HG02798 (cell line): ENCODE results near the gene HERC2.
"Not testable (repeated sequence)": the region's sequence is repeated elsewhere in the genome, so short reads cannot be mapped to it uniquely, and the experiment has no call there.

ENCODE experiments used
- ATAC-seq: cut with Tn5 transposase; IDR thresholded peaks from one replicate; pipeline ENCODE4 v1.9.1; 2021; ENCODE audit warnings: mild to moderate bottlenecking; ENCODE audit not compliant: unreplicated experiment, poor library complexity

HERC2 gene

DNA sequence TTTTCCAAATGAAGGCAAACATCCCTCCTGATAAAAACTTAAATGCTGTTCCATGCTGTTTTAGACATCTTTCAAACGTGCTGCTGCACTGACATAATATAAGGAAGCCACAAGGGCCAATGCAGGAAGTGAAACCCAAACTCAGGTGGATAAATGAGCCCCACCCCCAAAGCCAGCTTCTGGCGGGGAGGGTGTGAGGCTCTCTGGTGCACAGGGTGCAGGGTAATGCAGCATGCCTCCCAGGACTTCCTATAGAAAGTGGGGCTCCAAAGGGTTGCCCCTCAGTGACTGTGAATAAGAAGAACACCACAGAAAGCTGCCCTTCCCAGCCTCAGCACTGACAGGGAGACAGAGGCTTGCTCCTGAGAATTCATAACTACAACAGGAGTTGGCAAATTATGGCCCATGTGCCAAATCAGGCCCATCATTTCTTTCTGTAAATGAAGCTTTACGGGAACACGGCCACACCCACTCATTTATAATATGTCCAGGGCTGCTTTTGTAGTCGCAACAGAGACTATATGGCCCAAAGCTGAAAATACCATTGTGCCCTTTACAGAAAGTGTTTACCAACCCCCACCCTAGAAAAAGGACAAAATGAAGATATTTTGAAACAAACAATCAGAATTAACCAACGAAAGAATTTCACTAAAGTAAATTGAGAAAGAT lies 185.6 kb downstream of the HERC2 start:
- ATAC-seq: peak; percentile 91

GRCh38 chr15:28133281-28133680 lies 188.7 kb downstream of the HERC2 start:
- ATAC-seq: no peak

- no peak for ATAC-seq
Observed at GRCh38 chr15:28132524-28133275, 189.3 kb downstream of the HERC2 start.

- no peak for ATAC-seq
Observed at GRCh38 chr15:28131946-28132345, 190.0 kb downstream of the HERC2 start.

GRCh38 chr15:28131400-28131799 lies 190.6 kb downstream of the HERC2 start:
- ATAC-seq: no peak

- no peak for ATAC-seq
Observed at GRCh38 chr15:28130651-28131050, 191.3 kb downstream of the HERC2 start.

GRCh38 chr15:28129231-28129848 lies 192.6 kb downstream of the HERC2 start:
- ATAC-seq: no peak

DNA sequence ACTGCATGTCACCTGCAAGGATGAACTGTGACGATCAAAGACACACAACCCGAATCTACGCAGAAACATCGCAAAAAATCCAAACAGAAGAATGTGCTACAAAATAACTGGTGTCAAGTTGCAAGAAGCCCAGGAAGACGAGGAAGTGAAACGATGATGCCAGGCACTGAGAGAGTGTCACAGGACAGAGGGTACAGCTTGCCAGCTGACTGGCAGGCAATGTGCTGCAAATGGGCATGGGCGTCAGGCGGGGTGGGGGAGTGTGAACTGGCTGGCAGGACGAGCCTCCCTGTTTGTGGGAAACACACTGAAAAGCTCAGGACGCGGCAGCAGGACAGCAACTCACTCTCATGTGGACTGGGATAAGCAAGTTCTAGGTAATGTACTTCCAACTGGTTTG lies 193.9 kb downstream of the HERC2 start:
- ATAC-seq: no peak

GRCh38 chr15:28127036-28127435 lies 194.9 kb downstream of the HERC2 start:
- no peak for ATAC-seq

DNA sequence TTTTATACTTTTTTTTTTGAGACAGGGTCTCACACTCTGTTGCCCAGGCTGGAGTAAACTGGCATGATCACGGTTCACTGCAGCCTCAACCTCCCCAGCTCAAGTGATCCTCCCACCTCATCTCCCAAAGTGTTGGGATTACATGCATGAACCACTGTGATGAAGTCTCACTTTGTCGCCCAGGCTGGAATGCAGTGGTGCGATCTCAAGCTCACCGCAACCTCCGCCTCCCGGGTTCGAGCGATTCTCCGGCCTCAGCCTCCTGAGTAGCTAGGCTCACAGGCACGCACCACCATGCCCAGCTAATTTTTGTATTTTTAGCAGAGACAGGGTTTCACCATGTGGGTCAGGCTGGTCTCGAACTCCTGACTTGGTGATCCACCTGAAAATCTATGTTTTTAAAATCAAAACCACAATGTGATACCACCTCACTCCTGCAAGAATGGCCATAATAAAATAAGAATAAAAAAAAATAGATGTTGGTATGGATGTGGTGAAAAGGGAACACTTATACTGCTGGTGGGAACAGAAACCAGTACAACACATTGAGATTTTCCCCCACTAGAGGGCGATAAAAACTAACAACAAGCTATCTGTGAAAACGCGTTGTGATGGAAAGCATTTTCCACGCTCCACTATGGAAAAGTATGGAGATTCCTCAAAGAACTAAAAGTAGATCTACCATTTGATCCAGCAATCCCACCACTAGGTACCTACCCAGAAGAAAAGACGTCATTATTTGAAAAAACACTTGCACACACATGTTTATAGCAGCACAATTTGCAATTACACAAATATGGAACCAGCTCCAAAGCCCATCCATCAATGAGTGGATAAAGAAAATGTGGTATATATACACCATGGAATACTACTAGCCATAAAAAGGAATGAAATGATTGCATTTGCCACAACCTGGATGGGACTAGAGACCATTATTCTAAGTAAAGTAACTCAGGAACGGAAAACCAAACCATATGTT lies 196.0 kb downstream of the HERC2 start:
- peak; percentile 30 for ATAC-seq

DNA sequence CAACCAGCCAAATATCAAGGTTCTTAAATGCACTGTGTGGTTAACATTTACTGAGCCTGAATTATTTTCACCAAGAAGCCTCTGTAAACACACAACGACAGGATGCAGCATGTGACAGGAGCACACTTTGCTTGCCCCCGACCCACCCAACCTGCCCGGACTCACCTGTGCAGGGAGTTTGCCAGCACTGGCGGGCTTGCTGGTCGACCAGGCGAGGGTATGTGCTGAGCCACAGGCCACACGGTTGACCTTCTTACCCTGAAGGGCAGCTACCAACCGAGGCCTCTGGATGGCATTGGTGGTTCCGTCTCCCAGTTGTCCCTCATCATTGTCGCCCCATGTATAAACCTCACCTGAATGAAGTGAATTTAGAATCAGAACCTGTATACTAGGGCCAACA lies 197.1 kb downstream of the HERC2 start:
- ATAC-seq: no peak

- peak; percentile 70 for ATAC-seq
Observed at GRCh38 chr15:28123408-28124023, 198.5 kb downstream of the HERC2 start.

DNA sequence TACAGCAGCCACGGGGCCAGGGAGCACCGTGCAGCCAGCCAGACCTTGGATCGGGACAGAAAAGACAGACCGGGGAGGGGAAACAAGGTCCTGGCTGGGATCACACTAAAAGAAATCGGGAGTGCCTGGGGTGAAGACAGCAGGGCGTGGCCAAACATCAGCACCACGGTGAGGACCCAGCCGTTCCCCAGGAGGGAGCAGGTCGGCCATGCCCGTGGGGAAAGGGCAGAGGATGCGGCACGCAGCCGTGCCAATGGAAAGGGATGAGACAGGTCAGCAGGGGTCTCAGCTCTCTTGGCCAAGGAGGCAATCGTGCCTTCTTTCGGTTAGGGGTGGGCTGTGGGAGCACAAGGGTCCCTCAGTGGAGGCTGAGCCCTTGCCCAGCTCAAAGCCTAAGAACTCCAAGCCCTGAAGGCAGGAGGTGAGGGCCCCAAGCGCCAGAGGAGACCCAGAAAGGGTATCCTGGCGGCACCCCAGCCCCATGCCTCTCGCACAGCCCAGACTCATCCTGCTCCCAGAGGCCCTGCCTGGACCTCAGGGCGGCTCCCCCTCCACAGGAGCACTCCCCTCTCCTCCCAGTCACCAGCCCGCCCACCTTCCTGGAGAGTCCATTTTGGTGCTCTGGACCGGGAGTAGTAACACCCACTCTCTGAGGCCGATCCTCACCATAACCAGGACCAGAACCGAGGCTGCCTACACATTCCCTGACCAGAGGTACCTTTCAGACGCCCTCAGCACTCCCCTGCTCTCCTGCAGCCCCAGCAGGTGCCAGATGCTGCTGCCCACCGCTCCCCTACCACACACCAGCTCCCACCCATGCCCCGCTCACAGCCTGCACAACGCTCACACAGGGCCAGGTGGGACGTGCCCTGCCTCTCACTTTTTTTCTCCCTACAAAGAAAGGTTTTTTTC lies 199.7 kb downstream of the HERC2 start:
- no peak for ATAC-seq

- not testable (repeated sequence) for ATAC-seq
Observed at GRCh38 chr15:28121577-28121976, 200.4 kb downstream of the HERC2 start.

DNA sequence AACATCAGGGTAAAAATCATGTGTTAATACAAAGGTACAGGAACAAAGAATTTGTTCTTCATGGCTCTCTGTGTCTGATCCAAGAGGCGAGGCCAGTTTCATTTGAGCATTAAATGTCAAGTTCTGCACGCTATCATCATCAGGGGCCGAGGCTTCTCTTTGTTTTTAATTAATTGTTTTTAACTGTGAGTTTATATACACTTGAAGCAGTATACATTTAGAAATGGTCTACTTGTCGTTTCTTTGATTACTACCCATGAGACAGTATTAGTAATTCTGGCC lies 201.7 kb downstream of the HERC2 start:
- ATAC-seq: no peak

GRCh38 chr15:28118531-28118930 lies 203.4 kb downstream of the HERC2 start:
- ATAC-seq: no peak

GRCh38 chr15:28118083-28118482 lies 203.9 kb downstream of the HERC2 start:
- ATAC-seq: no peak

- no peak for ATAC-seq
Observed at GRCh38 chr15:28117432-28117990, 204.5 kb downstream of the HERC2 start.
